CD4-positive, alpha-beta T cell (primary cell): Measurements from ENCODE around the gene OR1E2. TPM values are rescaled to one million over a fixed set of nuclear protein-coding genes. Genes with fewer than 3 reads are reported as not detected.

Experiments used
- ATAC-seq: fragments of 200-7000 bp; cut with Tn5 transposase; one replicate; pipeline ENCODE4 v1.10.0; 2022; ENCODE audit warnings: mild to moderate bottlenecking; ENCODE audit not compliant: poor library complexity
- CTCF ChIA-PET: fragments of 350-600 bp; sonication (Branson Sonifier 250); formaldehyde crosslinking; loops from one replicate; lab custom pipeline; 2021; ENCODE audit warnings: antibody characterized with exemption, inconsistent platforms; lab: Charles Lee
- POLR2A ChIA-PET: fragments of 350-600 bp; sonication (Branson Sonifier 250); formaldehyde crosslinking; loops from one replicate; lab custom pipeline; 2021; ENCODE audit warnings: antibody characterized with exemption, inconsistent platforms; lab: Charles Lee
- DNase-seq, 14 experiments: peaks; one replicate each; pipeline ENCODE4 v3.0.0-alpha.2; 2013 to 2020; ENCODE audit warnings: mixed read lengths in 2 of 14
- H3K27ac ChIP-seq, 2 donors: one replicate each; pipeline versions ENCODE4 v1.5.1 to v1.7.0; 2013; ENCODE audit warnings: low read length in 2 of 2, low read depth in 1 of 2, mild to moderate bottlenecking in 1 of 2
- H3K27me3 ChIP-seq, 2 experiments: 1 replicate in 1 of 2; 2 replicates in 1 of 2; pipeline versions ENCODE4 v1.6.1 to v1.7.0; 2013; ENCODE audit warnings: low read length in 2 of 2, control low read depth in 1 of 2, mild to moderate bottlenecking in 1 of 2, moderate library complexity in 1 of 2; ENCODE audit not compliant: insufficient read depth in 2 of 2, control insufficient read depth in 1 of 2
- H3K36me3 ChIP-seq: one replicate; pipeline ENCODE4 v1.6.1; 2013; ENCODE audit warnings: low read length, control low read depth; ENCODE audit not compliant: insufficient read depth
- H3K4me1 ChIP-seq: one replicate; pipeline ENCODE4 v1.6.1; 2013; ENCODE audit warnings: low read length, control low read depth; ENCODE audit not compliant: insufficient read depth
- H3K4me3 ChIP-seq: one replicate; pipeline ENCODE4 v1.5.1; 2013; ENCODE audit warnings: mild to moderate bottlenecking, low read length, moderate library complexity
- H3K9me3 ChIP-seq, 2 experiments: 1 replicate in 1 of 2; 2 replicates in 1 of 2; pipeline versions ENCODE4 v1.6.1 to v1.7.0; 2013; ENCODE audit warnings: low read length in 2 of 2, mild to moderate bottlenecking in 2 of 2, control low read depth in 1 of 2, moderate library complexity in 1 of 2; ENCODE audit not compliant: control insufficient read depth in 1 of 2, insufficient read depth in 1 of 2
- H3K27ac Mint-ChIP-seq: one replicate; pipeline ENCODE4 v1.8.0; 2020; ENCODE audit warnings: mixed read lengths
- H3K27me3 Mint-ChIP-seq: one replicate; pipeline ENCODE4 v1.8.0; 2021; ENCODE audit warnings: mixed read lengths
- H3K36me3 Mint-ChIP-seq: one replicate; pipeline ENCODE4 v1.8.0; 2021; ENCODE audit warnings: low read depth, mixed read lengths
- H3K4me1 Mint-ChIP-seq: one replicate; pipeline ENCODE4 v1.8.0; 2021; ENCODE audit warnings: low read depth, mixed read lengths
- H3K4me3 Mint-ChIP-seq: one replicate; pipeline ENCODE4 v1.8.0; 2020; ENCODE audit warnings: mild to moderate bottlenecking, mixed read lengths
- H3K9me3 Mint-ChIP-seq: one replicate; pipeline ENCODE4 v1.8.0; 2020; ENCODE audit warnings: mixed read lengths
- intact Hi-C, 2 experiments: fragments of 100-400 bp; cut with DNase I in 1 of 2; cut with micrococcal nuclease in 1 of 2; formaldehyde crosslinking; loops; one replicate each; pipeline versions ENCODE4 v1.15.1 to v1.9.0; 2023 to 2025; cut with DNase I, micrococcal nuclease
- polyA plus RNA-seq, 2 donors: library from polyadenylated mRNA; unstranded; fragments of 120-200 nt; gene quantifications; one replicate each; pipeline ENCODE4 v1.2.1, GENCODE V29; 2013
- total RNA-seq, 174 experiments: library from RNA in 2 of 174; stranded (reverse) in 2 of 174; gene quantifications; one replicate each; pipeline ENCODE4 v1.2.3 and lab custom pipeline; 2021 to 2026
- TF ChIP-seq, protein P1 (sequence below): fragments of 200-600 bp; IDR thresholded peaks from one replicate; pipeline ENCODE4 v1.8.0; 2022; ENCODE audit warnings: antibody characterized with exemption, mild to moderate bottlenecking

OR1E2 gene, protein sequence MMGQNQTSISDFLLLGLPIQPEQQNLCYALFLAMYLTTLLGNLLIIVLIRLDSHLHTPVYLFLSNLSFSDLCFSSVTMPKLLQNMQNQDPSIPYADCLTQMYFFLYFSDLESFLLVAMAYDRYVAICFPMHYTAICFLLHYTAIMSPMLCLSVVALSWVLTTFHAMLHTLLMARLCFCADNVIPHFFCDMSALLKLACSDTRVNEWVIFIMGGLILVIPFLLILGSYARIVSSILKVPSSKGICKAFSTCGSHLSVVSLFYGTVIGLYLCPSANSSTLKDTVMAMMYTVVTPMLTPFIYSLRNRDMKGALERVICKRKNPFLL
- not detected for total RNA-seq
- polyA plus RNA-seq (2013, experiment 1 of 2), result not detected
- not detected for polyA plus RNA-seq (2013, experiment 2 of 2)
- 0 to 0.11 (median 0) reads per million in 172 experiments for total RNA-seq (lab: John Stamatoyannopoulos, UW)

DNA sequence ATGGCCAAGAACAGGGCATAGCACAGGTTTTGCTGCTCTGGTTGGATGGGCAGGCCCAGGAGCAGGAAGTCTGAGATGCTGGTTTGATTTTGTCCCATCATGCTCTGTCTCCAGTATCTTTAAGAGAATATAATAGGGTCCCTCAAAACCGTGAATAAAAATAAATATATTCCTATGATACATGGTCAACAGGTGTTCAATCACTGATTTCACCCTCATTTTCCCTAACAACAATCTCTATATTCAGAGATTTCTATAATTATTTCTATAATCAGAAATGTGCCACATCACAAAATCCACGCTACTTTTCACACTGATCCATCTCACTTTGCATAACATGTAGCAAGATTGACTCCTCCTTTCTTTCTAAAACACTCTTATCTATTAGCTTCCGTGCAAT is at the start of gene OR1E2:
TSS of gene OR1E2 (minus strand) at position 101 of the 400 bp plus-strand sequence. CDS start at position 101, 0 bp downstream.
- CTCF ChIA-PET, result no interaction called here
- Histone ChIP-seq H3K4me3 (no peak within 1 kb of the TSS), H3K4me1 (no peaks in the 10 kb centered on the region), H3K27me3 (peaks cover 1 to 2% of the 10 kb centered on the region in 2 experiments), H3K9me3 (peaks cover 0 to 7% of the 10 kb centered on the region in 2 experiments), H3K27ac (no peak within 1 kb of the TSS), H3K36me3 (no peaks in the 10 kb centered on the region)
- Mint-ChIP-seq H3K9me3 (peaks cover 7% of the 10 kb centered on the region), H3K27ac (no peak within 1 kb of the TSS), H3K4me1 (no peaks in the 10 kb centered on the region), H3K27me3 (peaks cover 41% of the 10 kb centered on the region), H3K4me3 (no peak within 1 kb of the TSS), H3K36me3 (no peaks in the 10 kb centered on the region)
- intact Hi-C loops, result no loop called here
- DNase-seq (no peak), ATAC-seq (no peak)
- POLR2A ChIA-PET, result no interaction called here
- TF ChIP-seq, protein P1, sequence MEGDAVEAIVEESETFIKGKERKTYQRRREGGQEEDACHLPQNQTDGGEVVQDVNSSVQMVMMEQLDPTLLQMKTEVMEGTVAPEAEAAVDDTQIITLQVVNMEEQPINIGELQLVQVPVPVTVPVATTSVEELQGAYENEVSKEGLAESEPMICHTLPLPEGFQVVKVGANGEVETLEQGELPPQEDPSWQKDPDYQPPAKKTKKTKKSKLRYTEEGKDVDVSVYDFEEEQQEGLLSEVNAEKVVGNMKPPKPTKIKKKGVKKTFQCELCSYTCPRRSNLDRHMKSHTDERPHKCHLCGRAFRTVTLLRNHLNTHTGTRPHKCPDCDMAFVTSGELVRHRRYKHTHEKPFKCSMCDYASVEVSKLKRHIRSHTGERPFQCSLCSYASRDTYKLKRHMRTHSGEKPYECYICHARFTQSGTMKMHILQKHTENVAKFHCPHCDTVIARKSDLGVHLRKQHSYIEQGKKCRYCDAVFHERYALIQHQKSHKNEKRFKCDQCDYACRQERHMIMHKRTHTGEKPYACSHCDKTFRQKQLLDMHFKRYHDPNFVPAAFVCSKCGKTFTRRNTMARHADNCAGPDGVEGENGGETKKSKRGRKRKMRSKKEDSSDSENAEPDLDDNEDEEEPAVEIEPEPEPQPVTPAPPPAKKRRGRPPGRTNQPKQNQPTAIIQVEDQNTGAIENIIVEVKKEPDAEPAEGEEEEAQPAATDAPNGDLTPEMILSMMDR, result no peak

DNA sequence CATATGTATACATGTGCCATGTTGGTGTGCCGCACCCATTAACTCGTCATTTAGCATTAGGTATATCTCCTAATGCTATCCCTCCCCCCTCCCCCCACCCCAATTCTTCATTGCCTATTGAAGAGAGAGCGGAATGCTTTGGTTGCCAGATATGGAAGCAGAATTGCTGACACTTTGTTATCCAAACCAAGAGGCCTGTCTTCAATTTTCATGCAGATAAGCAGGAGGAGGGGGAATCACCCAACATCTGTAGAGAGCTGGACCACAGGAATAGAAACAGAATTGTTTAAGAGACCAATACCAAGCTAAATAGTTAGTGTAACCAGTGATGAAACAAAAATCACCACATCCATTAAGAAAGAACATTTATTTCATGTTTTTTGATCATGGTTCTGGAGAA is 49.2 kb upstream of the OR1E2 start:
- TF ChIP-seq, protein P1, result no peak
- no peak for ATAC-seq
- Histone ChIP-seq H3K9me3 (no peaks in the 10 kb centered on the region), H3K36me3 (no peaks in the 10 kb centered on the region), H3K4me1 (no peaks in the 10 kb centered on the region), H3K27ac (no peak overlapping the region), H3K4me3 (no peak overlapping the region), H3K27me3 (peaks cover 3 to 16% of the 10 kb centered on the region in 2 experiments)
- Mint-ChIP-seq H3K4me3 (no peak overlapping the region), H3K4me1 (no peaks in the 10 kb centered on the region), H3K27ac (no peak overlapping the region), H3K9me3 (no peaks in the 10 kb centered on the region), H3K36me3 (no peaks in the 10 kb centered on the region), H3K27me3 (peaks cover 43% of the 10 kb centered on the region)
- ChIA-PET POLR2A (no interaction called here), CTCF (interaction anchor here (0.7 kb wide), 1 partner anchor 12 kb away, joined by 3 read pairs; no protein-coding TSS in a partner anchor)
- intact Hi-C loops, result no loop called here
- DNase-seq, result no peak

DNA sequence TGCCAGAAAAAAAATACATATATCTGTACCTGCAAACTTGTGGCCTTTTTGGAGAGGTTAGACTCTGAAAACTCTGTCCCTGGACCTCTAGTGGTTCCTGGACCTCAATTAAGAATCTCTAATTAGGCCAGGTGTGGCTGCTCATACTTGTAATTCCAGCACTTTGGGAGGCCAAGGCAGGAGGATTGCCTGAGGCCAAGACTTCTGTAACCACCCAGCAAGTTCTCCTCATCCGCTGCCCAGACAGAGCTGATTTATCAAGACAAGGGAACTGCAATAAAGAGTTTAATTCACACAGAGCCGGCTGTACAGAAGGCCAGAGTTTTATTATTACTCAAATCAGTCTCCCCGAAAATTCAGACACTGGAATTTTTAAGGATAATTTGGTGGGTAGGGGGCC is 46.3 kb upstream of the OR1E2 start:
- POLR2A ChIA-PET, result no interaction called here
- intact Hi-C loops, result no loop called here

More for the DNA sequence above, 46.3 kb upstream of the OR1E2 start:
- no peaks in the 10 kb centered on the region for H3K4me1 Mint-ChIP-seq
- no peak overlapping the region for H3K4me3 Mint-ChIP-seq
- H3K4me1 ChIP-seq, result no peaks in the 10 kb centered on the region
- H3K9me3 ChIP-seq, result no peaks in the 10 kb centered on the region
- TF ChIP-seq, protein P1, result no peak
- no peak overlapping the region for H3K27ac ChIP-seq
- no peaks in the 10 kb centered on the region for H3K9me3 Mint-ChIP-seq
- peaks cover 20% of the 10 kb centered on the region for H3K27me3 Mint-ChIP-seq
- no peak for DNase-seq
- ATAC-seq, result no peak
- H3K36me3 Mint-ChIP-seq, result no peaks in the 10 kb centered on the region
- CTCF ChIA-PET, result interaction anchor here (0.9 kb wide), 1 partner anchor 13 kb away, joined by 3 read pairs; no protein-coding TSS in a partner anchor
- H3K4me3 ChIP-seq, result no peak overlapping the region
- H3K27me3 ChIP-seq, result peaks cover 0 to 7% of the 10 kb centered on the region in 2 experiments
- H3K36me3 ChIP-seq, result no peaks in the 10 kb centered on the region
- H3K27ac Mint-ChIP-seq, result no peak overlapping the region
